MCF 10A (cell line): Measurements from ENCODE around the gene PDE4D. TPM values are rescaled to one million over a fixed set of nuclear protein-coding genes. Genes with fewer than 3 reads are reported as not detected.

Experiments used
- BruUV-seq: library from RNA; stranded (reverse); fragments of 400-500 nt; replicated peaks from 2 replicates; lab custom pipeline; 2021; lab: Mats Ljungman, UMichigan
- CTCF ChIA-PET: fragments of 300-600 bp; sonication (Branson Sonifier 250); formaldehyde crosslinking; extraction: SDS; loops from one replicate; lab custom pipeline; 2021; ENCODE audit warnings: antibody characterized with exemption, inconsistent platforms; lab: Yijun Ruan, JAX
- POLR2A ChIA-PET: fragments of 300-600, 350-650 bp; sonication (Branson Sonifier 250); formaldehyde crosslinking; extraction: SDS; loops from one replicate; lab custom pipeline; 2020; ENCODE audit warnings: antibody characterized with exemption, inconsistent platforms; lab: Yijun Ruan, JAX
- DNase-seq: peaks from one replicate; pipeline ENCODE4 v3.0.0-alpha.2; 2018; ENCODE audit not compliant: unreplicated experiment
- H3K27ac Mint-ChIP-seq: one replicate; pipeline ENCODE4 v1.8.0; 2022; ENCODE audit warnings: mild to moderate bottlenecking, low read depth, mixed read lengths; ENCODE audit not compliant: unreplicated experiment
- H3K27me3 Mint-ChIP-seq: one replicate; pipeline ENCODE4 v1.8.0; 2022; ENCODE audit warnings: mixed read lengths; ENCODE audit not compliant: insufficient read depth, unreplicated experiment
- H3K36me3 Mint-ChIP-seq: one replicate; pipeline ENCODE4 v1.8.0; 2022; ENCODE audit warnings: mild to moderate bottlenecking, moderate library complexity, mixed read lengths; ENCODE audit not compliant: insufficient read depth, unreplicated experiment
- H3K4me1 Mint-ChIP-seq: one replicate; pipeline ENCODE4 v1.8.0; 2022; ENCODE audit warnings: mixed read lengths; ENCODE audit not compliant: insufficient read depth, unreplicated experiment
- H3K4me3 Mint-ChIP-seq: one replicate; pipeline ENCODE4 v1.8.0; 2022; ENCODE audit warnings: mild to moderate bottlenecking, moderate library complexity, mixed read lengths; ENCODE audit not compliant: unreplicated experiment
- H3K9me3 Mint-ChIP-seq: one replicate; pipeline ENCODE4 v1.8.0; 2022; ENCODE audit warnings: mixed read lengths; ENCODE audit not compliant: unreplicated experiment
- intact Hi-C: fragments of 100-400 bp; cut with micrococcal nuclease; formaldehyde crosslinking; loops from 2 replicates; pipeline ENCODE4 v1.14.1; 2022
- total RNA-seq: library from RNA; stranded (reverse); gene quantifications from 2 replicates; pipeline ENCODE4 v1.2.3, GENCODE V29; 2022
- TF ChIP-seq, protein P1 (sequence below): fragments of 200-600 bp; IDR thresholded peaks from one replicate; pipeline ENCODE4 v1.8.0; 2022; ENCODE audit warnings: antibody characterized with exemption, mild to moderate bottlenecking; ENCODE audit not compliant: unreplicated experiment

PDE4D gene
- total RNA-seq, 1 experiment from 2014 or later = 85.0 TPM

- Mint-ChIP-seq H3K27ac (peak overlapping the region; percentile 89), H3K9me3 (no peaks in the 10 kb centered on the region), H3K36me3 (peaks cover 11% of the 10 kb centered on the region), H3K27me3 (no peaks in the 10 kb centered on the region), H3K4me3 (peak overlapping the region; percentile 52), H3K4me1 (peaks cover 68% of the 10 kb centered on the region)
- ChIA-PET CTCF (interaction anchor here (1.8 to 6.5 kb wide), 4 partner anchors 10 to 401 kb away, joined by 5 to 37 read pairs (median 6); no protein-coding TSS in a partner anchor), POLR2A (interaction anchor here (1.1 to 10.6 kb wide), 7 partner anchors 10 to 63 kb away, joined by 3 to 437 read pairs (median 7); no protein-coding TSS in a partner anchor)
- BruUV-seq = no TSS peak
- DNase-seq = peak; percentile 79
- TF ChIP-seq, protein P1, sequence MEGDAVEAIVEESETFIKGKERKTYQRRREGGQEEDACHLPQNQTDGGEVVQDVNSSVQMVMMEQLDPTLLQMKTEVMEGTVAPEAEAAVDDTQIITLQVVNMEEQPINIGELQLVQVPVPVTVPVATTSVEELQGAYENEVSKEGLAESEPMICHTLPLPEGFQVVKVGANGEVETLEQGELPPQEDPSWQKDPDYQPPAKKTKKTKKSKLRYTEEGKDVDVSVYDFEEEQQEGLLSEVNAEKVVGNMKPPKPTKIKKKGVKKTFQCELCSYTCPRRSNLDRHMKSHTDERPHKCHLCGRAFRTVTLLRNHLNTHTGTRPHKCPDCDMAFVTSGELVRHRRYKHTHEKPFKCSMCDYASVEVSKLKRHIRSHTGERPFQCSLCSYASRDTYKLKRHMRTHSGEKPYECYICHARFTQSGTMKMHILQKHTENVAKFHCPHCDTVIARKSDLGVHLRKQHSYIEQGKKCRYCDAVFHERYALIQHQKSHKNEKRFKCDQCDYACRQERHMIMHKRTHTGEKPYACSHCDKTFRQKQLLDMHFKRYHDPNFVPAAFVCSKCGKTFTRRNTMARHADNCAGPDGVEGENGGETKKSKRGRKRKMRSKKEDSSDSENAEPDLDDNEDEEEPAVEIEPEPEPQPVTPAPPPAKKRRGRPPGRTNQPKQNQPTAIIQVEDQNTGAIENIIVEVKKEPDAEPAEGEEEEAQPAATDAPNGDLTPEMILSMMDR = no peak
- intact Hi-C loops = loop anchor here (1.0 to 5.0 kb wide), 2 partner anchors 22 to 598 kb away; no protein-coding TSS in a partner anchor
These were observed 103.2 kb downstream of the PDE4D start for GRCh38 chr5:59790376-59790775.

DNA sequence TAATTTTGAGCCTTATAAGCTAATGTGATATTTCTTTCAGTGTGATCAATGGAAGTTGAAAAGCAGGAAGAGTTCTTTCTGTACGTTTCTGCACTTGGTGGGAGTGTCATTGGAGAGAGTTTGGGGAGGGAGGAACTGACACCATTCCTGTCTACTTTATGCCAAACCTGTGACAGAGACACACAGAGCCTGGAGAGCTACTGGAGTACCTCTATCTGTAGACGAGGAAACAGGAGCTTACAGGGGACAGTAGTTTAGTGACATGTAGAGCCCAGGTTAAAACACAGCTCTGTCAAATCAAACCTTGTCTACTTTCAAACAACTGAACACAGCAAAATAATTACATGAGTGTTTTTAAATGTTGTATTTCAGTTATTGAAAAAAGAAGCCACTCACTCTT is 103.6 kb downstream of the PDE4D start:
- intact Hi-C loops = loop anchor here (1.0 to 5.0 kb wide), 2 partner anchors 22 to 598 kb away; no protein-coding TSS in a partner anchor
- peak overlapping the region; percentile 89 for H3K27ac Mint-ChIP-seq
- no peak overlapping the region for H3K4me3 Mint-ChIP-seq
- TF ChIP-seq, protein P1 = no peak
- ChIA-PET POLR2A (interaction anchor here (1.1 to 10.6 kb wide), 8 partner anchors 8 to 63 kb away, joined by 3 to 437 read pairs (median 6); no protein-coding TSS in a partner anchor), CTCF (interaction anchor here (1.8 to 6.5 kb wide), 3 partner anchors 11 to 65 kb away, joined by 5 to 37 read pairs (median 6); no protein-coding TSS in a partner anchor)
- H3K4me1 Mint-ChIP-seq = peaks cover 69% of the 10 kb centered on the region
- H3K9me3 Mint-ChIP-seq = no peaks in the 10 kb centered on the region
- DNase-seq = no peak
- H3K36me3 Mint-ChIP-seq = peaks cover 11% of the 10 kb centered on the region
- H3K27me3 Mint-ChIP-seq = no peaks in the 10 kb centered on the region
- BruUV-seq = TSS peak; percentile 75

- peaks cover 67% of the 10 kb centered on the region for H3K4me1 Mint-ChIP-seq
- ChIA-PET POLR2A (interaction anchor here (0.7 to 10.6 kb wide), 10 partner anchors 9 to 916 kb away, joined by 3 to 437 read pairs (median 3); no protein-coding TSS in a partner anchor), CTCF (interaction anchor here (0.7 to 6.5 kb wide), 5 partner anchors 19 to 65 kb away, joined by 3 to 37 read pairs (median 6); no protein-coding TSS in a partner anchor)
- no TSS peak for BruUV-seq
- H3K27me3 Mint-ChIP-seq = no peaks in the 10 kb centered on the region
- H3K9me3 Mint-ChIP-seq = no peaks in the 10 kb centered on the region
- DNase-seq = peak; percentile 68
- TF ChIP-seq, protein P1 = no peak
- H3K4me3 Mint-ChIP-seq = no peak overlapping the region
- H3K27ac Mint-ChIP-seq = peak overlapping the region; percentile 89
- peaks cover 11% of the 10 kb centered on the region for H3K36me3 Mint-ChIP-seq
- intact Hi-C loops = no loop called here
These were observed 104.3 kb downstream of the PDE4D start for GRCh38 chr5:59789197-59789596.

DNA sequence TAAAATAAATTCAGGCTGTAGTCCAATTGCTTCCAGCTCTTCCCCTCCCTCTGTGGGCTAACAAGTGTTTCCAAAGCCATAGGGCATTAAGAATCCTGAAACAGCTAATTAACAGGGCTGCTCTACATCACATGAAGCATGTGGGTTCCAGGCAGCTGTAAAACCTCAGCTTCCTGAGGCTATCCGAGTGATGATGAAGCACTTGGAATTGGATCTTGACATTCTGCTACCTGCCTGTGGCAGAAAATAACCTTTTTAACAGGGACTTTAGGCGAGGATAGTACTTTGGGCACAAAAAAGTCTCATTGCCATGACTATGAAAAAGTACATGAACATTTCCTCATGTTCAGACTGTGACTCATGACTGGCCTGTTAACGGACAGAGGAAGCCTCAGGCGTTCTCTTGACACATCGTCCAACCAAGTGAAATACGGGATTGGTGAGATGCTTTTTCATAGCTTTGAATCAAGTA is 107.2 kb downstream of the PDE4D start:
- CTCF ChIA-PET = interaction anchor here (0.5 to 6.5 kb wide), 6 partner anchors 13 to 281 kb away, joined by 3 to 37 read pairs (median 5); no protein-coding TSS in a partner anchor
- Mint-ChIP-seq H3K4me1 (peaks cover 49% of the 10 kb centered on the region), H3K9me3 (no peaks in the 10 kb centered on the region), H3K27me3 (no peaks in the 10 kb centered on the region), H3K4me3 (peak overlapping the region; percentile 57), H3K36me3 (peaks cover 9% of the 10 kb centered on the region), H3K27ac (peak overlapping the region; percentile 93)
- TF ChIP-seq, protein P1 = no peak
- POLR2A ChIA-PET = interaction anchor here (0.6 to 10.6 kb wide), 10 partner anchors 10 to 171 kb away, joined by 3 to 437 read pairs (median 5); no protein-coding TSS in a partner anchor
- DNase-seq = peak; percentile 95
- no TSS peak for BruUV-seq
- intact Hi-C loops = no loop called here
